OCI-LY7 (cell line): Measurements from ENCODE around the gene TBX15.

Source experiments
- CTCF ChIP-seq: fragments of 200-600 bp; sonication (generic); conservative IDR thresholded peaks from 2 replicates; pipeline ENCODE4 v1.5.1; 2014; ENCODE audit warnings: mild to moderate bottlenecking, antibody characterized with exemption, low read length, moderate library complexity, mixed read lengths
- EZH2phosphoT487 ChIP-seq: fragments of 200-600 bp; sonication (generic); IDR thresholded peaks from 2 replicates; pipeline ENCODE4 v1.6.1; 2018; ENCODE audit warnings: low read depth, borderline replicate concordance, mild to moderate bottlenecking, mixed run types, antibody characterized with exemption, low read length, moderate library complexity, mixed read lengths

GRCh38 chr1:119027759-119028158, 39.6 kb upstream of the TBX15 start:
- TF ChIP-seq CTCF (no peak), EZH2phosphoT487 (no peak)
